Spleen (tissue), 11 donors: ENCODE results near the gene MYH7B. TPM values are rescaled to one million over a fixed set of nuclear protein-coding genes. Genes with fewer than 3 reads are reported as not detected.

ENCODE experiments used
- DNase-seq: peaks from one replicate; pipeline ENCODE4 v3.0.0-alpha.2; 2020
- H3K27ac ChIP-seq, 8 donors: fragments of 200-600 bp; sonication (generic) in 7 of 8; 1 replicate in 4 of 8; 2 replicates in 4 of 8; pipeline versions ENCODE4 v1.5.0 to v1.8.0; 2016 to 2021; ENCODE audit warnings: inconsistent platforms in 4 of 8, mild to moderate bottlenecking in 4 of 8, moderate library complexity in 1 of 8
- H3K27me3 ChIP-seq, 7 donors: fragments of 200-600 bp; sonication (generic) in 6 of 7; replicated peaks in 1 of 7; 1 replicate in 4 of 7; 2 replicates in 3 of 7; pipeline versions ENCODE4 v1.5.0 to v1.8.0; 2016 to 2021; ENCODE audit warnings: inconsistent platforms in 3 of 7, mild to moderate bottlenecking in 1 of 7
- H3K36me3 ChIP-seq, 6 donors: fragments of 200-600 bp; sonication (generic) in 5 of 6; 1 replicate in 4 of 6; 2 replicates in 2 of 6; pipeline versions ENCODE4 v1.5.0 to v1.8.0; 2016 to 2021; ENCODE audit warnings: inconsistent platforms in 2 of 6
- H3K4me1 ChIP-seq, 6 donors: fragments of 200-600 bp; sonication (generic) in 5 of 6; 1 replicate in 3 of 6; 2 replicates in 3 of 6; pipeline versions ENCODE4 v1.5.0 to v1.8.0; 2016 to 2021; ENCODE audit warnings: inconsistent platforms in 3 of 6
- H3K4me3 ChIP-seq, 8 donors: fragments of 200-600 bp; sonication (generic) in 7 of 8; 1 replicate in 4 of 8; 2 replicates in 4 of 8; pipeline versions ENCODE4 v1.5.0 to v1.8.0; 2016 to 2021; ENCODE audit warnings: inconsistent platforms in 4 of 8, mild to moderate bottlenecking in 4 of 8, moderate library complexity in 2 of 8
- H3K9me3 ChIP-seq, 8 donors: fragments of 200-600 bp; sonication (generic) in 7 of 8; 1 replicate in 4 of 8; 2 replicates in 4 of 8; pipeline versions ENCODE4 v1.5.0 to v1.8.0; 2016 to 2021; ENCODE audit warnings: inconsistent platforms in 4 of 8
- CTCF ChIP-seq, 11 experiments: fragments of 200-600 bp in 7 of 11; fragments of 450-650 bp in 4 of 11; sonication (generic) in 4 of 11; IDR thresholded peaks in 8 of 11; conservative IDR thresholded peaks in 3 of 11; 1 replicate in 7 of 11; 2 replicates in 4 of 11; pipeline versions ENCODE4 v1.4.0 to v1.8.0; 2016 to 2021; ENCODE audit warnings: antibody characterized with exemption in 11 of 11, inconsistent platforms in 4 of 11, mild to moderate bottlenecking in 1 of 11
- POLR2A ChIP-seq, 3 donors: fragments of 450-650 bp; IDR thresholded peaks; one replicate each; pipeline ENCODE4 v1.5.1; 2017; ENCODE audit warnings: antibody characterized with exemption in 3 of 3, mild to moderate bottlenecking in 1 of 3
- POLR2AphosphoS5 ChIP-seq, 3 donors: sonication (generic); formaldehyde crosslinking; IDR thresholded peaks; one replicate each; pipeline ENCODE4 v1.5.1; 2017; ENCODE audit warnings: antibody characterized with exemption in 3 of 3
- WGBS, 5 donors: extraction: QIAGEN DNeasy Blood & Tissue Kit in 3 of 5; methylation state at CpG; one replicate each; pipeline versions ENCODE4 v1.1.5 to v1.1.7; 2013 to 2018; 5-methylcytosine and 5-hydroxymethylcytosine counted together
- intact Hi-C: fragments of 100-400 bp; cut with DNase I; formaldehyde crosslinking; loops from one replicate; pipeline ENCODE4 v1.15.0; 2023; ENCODE audit warnings: low total_unique reads
- polyA plus RNA-seq, 3 donors: library from polyadenylated mRNA; stranded (reverse); fragments of 200-250 nt; gene quantifications; one replicate each; pipeline ENCODE4 v1.2.1, GENCODE V29; 2013
- total RNA-seq, 7 donors: library from RNA; depleted of rRNA in 3 of 7; stranded (reverse); fragments of >200 nt in 3 of 7; fragmentation: NEBNext Ultra II Directional in 4 of 7; extraction: Animal tissue kit (Norgen Biotek cat#: 25700) in 4 of 7; gene quantifications; one replicate each; pipeline versions ENCODE4 v1.1.0 to v1.2.1, GENCODE V29; 2016 to 2021
- donor health status: healthy with polysubstance abuse.
- donor health status: DM: no; HTN: no; CAD: no; lungs with moderate emphysema.
- donor health status: DM: no; HTN: no; CAD: no.
- donor health status: Bipolar disorder and iron deficiency.
- donor health status: healthy.
- donor health status: DM: no; HTN: no; CAD: no.
- donor health status: DM: yes; HTN: yes; CAD: no.

The MYH7B gene
- total and polyA plus RNA-seq, 10 donors: 0.09 to 1.7 (median 0.75) TPM

GRCh38 chr20:34956751-34957472 is 1.2 kb downstream of the MYH7B start:
- DNase-seq: no peak
- no peaks in the 10 kb centered on the region for H3K9me3 ChIP-seq
- H3K36me3 ChIP-seq: no peaks in the 10 kb centered on the region
- intact Hi-C loops: loop anchor here (5.0 kb wide), 1 partner anchor 85 kb away; the partner anchor contains the start of gene GGT7
- TF ChIP-seq POLR2AphosphoS5 (IDR thresholded peaks at IDR 0.05) (no peak), POLR2A (IDR thresholded peaks at IDR 0.05) (no peak)
- H3K4me3 ChIP-seq: no peak overlapping the region
- no peaks in the 10 kb centered on the region for H3K27me3 ChIP-seq
- 91 to 95% (median 94%) methylated on average over 21 of the region's 21 CpGs for WGBS, 5 donors
- H3K27ac ChIP-seq: no peak overlapping the region
- H3K4me1 ChIP-seq: peaks cover 3 to 32% (median 19%) of the 10 kb centered on the region in 6 donors

GRCh38 chr20:34964486-34964885 is 8.8 kb downstream of the MYH7B start:
- H3K4me1 ChIP-seq: peaks cover 0 to 4% (median 0%) of the 10 kb centered on the region in 6 donors
- no peaks in the 10 kb centered on the region for H3K27me3 ChIP-seq
- no peak overlapping the region for H3K27ac ChIP-seq
- no peak for TF ChIP-seq POLR2AphosphoS5 (IDR thresholded peaks at IDR 0.05)
- no peak for TF ChIP-seq CTCF (IDR thresholded peaks at IDR 0.05 in 8 of 11, conservative IDR thresholded peaks at IDR 0.05 in 3 of 11)
- TF ChIP-seq POLR2A (IDR thresholded peaks at IDR 0.05): no peak
- no peaks in the 10 kb centered on the region for H3K36me3 ChIP-seq
- H3K4me3 ChIP-seq: no peak overlapping the region
- no peaks in the 10 kb centered on the region for H3K9me3 ChIP-seq
- 88 to 97% (median 94%) methylated on average over 5 of the region's 5 CpGs for WGBS, 5 donors
- DNase-seq: no peak
- intact Hi-C loops: no loop called here

GRCh38 chr20:34965051-34965450 is 9.4 kb downstream of the MYH7B start:
- WGBS, 5 donors: 91 to 98% (median 96%) methylated on average over 5 of the region's 5 CpGs
- Histone ChIP-seq H3K4me1 (peaks cover 0 to 4% (median 0%) of the 10 kb centered on the region in 6 donors), H3K27me3 (no peaks in the 10 kb centered on the region), H3K36me3 (no peaks in the 10 kb centered on the region), H3K9me3 (no peaks in the 10 kb centered on the region), H3K27ac (no peak overlapping the region), H3K4me3 (no peak overlapping the region)
- no peak for DNase-seq
- TF ChIP-seq POLR2AphosphoS5 (IDR thresholded peaks at IDR 0.05) (no peak), CTCF (IDR thresholded peaks at IDR 0.05 in 8 of 11, conservative IDR thresholded peaks at IDR 0.05 in 3 of 11) (no peak), POLR2A (IDR thresholded peaks at IDR 0.05) (no peak)
- intact Hi-C loops: no loop called here

DNA sequence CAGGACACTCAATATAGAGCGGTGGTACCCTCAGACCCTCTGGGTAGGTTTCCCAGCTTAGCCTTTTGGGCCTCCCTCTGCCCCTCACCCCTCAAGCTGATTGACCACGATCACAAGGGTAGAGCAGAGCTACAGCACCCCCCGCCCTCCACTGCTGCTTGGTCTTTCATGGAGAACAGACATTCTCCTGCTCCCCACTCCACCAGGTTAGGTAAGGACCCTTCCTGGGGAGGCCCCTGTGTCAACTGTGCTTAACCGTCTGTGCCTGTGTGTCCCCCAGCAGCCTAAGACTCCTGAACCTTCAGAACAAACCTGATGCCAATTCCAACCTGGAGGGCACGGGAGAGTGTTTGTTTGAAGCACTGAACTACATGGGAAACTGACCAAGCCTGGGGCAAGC is 11.8 kb downstream of the MYH7B start:
- no peaks in the 10 kb centered on the region for H3K27me3 ChIP-seq
- TF ChIP-seq POLR2AphosphoS5 (IDR thresholded peaks at IDR 0.05) (no peak), CTCF (IDR thresholded peaks at IDR 0.05 in 8 of 11, conservative IDR thresholded peaks at IDR 0.05 in 3 of 11) (no peak), POLR2A (IDR thresholded peaks at IDR 0.05) (no peak)
- WGBS, 5 donors: 83 to 96% (median 92%) methylated on average over 4 to 5 of the region's 5 CpGs
- intact Hi-C loops: no loop called here
- H3K9me3 ChIP-seq: no peaks in the 10 kb centered on the region
- H3K36me3 ChIP-seq: no peaks in the 10 kb centered on the region
- DNase-seq: no peak
- H3K4me3 ChIP-seq: no peak overlapping the region
- H3K27ac ChIP-seq: no peak overlapping the region
- H3K4me1 ChIP-seq: no peaks in the 10 kb centered on the region
